ENCODE data around the gene ONECUT3.

The ONECUT3 gene

GRCh38 chr19:1814833-1815604, 61.7 kb downstream of the ONECUT3 start:
- no peak for DNase-seq (ENCODE audit: low spot score)

- DNase-seq (ENCODE audit: low spot score), result no peak
Measured at GRCh38 chr19:1815605-1816529, 62.6 kb downstream of the ONECUT3 start.

GRCh38 chr19:1816530-1817298, 63.4 kb downstream of the ONECUT3 start:
- DNase-seq (ENCODE audit: low spot score), result no peak

- no peak for DNase-seq (ENCODE audit: low spot score)
Measured at GRCh38 chr19:1817553-1818179, 64.4 kb downstream of the ONECUT3 start.

GRCh38 chr19:1818549-1819195, 65.4 kb downstream of the ONECUT3 start:
- DNase-seq (ENCODE audit: low spot score), result no peak

DNA sequence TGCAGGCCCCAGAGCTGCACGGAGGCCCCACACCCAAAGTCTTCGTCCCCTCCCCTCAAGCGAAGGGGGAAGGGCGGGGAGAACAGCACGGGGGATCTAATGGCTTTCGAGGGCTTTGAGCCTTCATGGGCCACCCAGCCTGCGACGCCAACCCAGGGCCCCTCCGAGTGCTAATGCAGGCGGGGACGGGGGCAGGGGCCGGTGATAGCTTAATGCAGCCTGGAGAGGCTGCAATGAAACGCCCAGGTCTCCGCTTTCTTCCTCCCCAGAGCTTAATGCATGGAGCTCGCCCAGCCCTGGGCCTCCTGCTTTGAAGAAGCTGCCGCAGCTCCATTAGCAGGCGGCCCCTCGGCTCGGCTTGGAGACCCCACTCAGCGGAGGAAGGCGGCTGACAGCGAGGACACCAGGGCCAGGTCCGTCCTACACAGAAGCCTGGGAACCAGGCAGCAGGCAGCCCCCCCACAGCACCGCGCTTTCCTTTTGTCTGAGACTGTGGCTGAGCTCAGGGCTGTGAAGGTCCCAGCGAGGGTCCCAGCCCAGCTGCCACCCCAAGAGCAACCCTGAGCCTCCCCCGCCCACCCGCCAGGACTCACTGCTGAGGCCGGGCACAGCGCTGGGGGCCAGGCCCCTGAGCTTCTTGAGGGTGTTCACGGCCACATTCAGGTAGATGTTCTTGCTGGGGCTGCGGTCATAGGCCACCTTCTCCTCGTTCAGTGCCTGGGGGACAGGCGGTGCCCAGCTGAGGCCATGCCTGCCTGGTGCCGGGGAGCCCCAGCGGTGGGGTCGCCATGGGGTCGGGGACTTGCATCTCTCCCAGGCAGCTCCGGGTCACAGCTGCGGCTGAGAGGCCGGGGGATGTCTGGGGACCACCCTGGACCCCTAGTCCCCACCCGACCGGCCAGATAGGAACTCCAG, 66.3 kb downstream of the ONECUT3 start:
- no peak for DNase-seq (ENCODE audit: low spot score)

DNA sequence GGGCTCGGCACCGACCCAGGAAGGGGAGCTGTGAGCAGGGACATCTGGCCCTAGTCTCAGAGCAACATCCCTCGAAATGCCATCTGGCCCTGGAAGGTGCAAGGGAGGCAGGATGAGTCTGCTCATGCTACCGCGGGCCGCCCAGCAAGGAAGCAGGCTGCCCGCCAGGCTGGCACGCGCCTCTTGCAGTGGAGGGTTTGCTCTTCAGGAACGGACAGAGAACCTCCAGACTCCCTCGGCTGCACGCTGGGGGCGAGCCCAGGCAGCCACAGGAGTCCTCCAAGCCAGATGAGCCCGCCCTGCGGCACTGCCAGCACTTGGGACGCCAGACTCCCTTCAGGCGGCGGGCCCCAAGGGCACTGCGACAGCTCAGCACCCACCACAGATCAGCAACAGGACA, 68.9 kb downstream of the ONECUT3 start:
- DNase-seq (ENCODE audit: low spot score), result no peak

- DNase-seq (ENCODE audit: low spot score), result no peak
Measured at GRCh38 chr19:1823020-1823419, 69.7 kb downstream of the ONECUT3 start.

DNA sequence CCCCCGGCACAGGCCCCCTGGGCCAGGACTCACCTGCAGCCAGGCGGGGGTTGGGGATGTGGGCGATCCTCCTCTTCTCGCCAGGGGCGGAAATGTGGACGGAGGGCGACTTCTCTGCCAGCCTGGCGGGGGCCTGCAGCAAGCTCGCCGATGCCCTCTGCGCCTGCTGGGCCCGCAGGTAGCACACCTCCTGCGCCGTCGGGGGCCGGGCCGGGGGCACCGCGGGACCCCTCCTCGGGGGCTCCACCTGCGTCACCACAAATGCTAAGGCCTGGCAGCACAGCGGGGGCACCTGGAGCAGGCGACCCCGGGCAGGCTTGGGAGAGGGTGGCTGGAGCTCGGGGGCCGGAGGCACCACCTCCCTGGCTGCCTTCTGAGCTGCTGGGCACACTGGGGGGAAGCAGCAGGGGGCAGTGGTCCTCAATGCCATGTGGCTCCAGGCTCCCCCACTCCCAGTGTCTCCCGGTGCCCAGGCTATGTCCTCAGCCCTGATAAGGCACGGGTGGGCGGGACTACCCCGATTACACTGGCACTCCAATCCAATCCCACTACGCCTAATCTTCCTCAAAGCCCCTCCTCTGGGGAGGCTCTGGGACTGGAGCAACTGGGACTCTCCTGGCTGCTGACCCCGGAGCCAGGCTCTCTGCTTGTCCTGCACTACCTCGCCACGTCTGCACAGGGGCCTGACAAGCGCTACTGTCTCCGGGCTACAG, 70.4 kb downstream of the ONECUT3 start:
- no peak for DNase-seq (ENCODE audit: low spot score)

GRCh38 chr19:1824252-1824622, 70.9 kb downstream of the ONECUT3 start:
- no peak for DNase-seq (ENCODE audit: low spot score)

- DNase-seq (ENCODE audit: low spot score), result peak; percentile 96
Measured at GRCh38 chr19:1825909-1826556, 72.7 kb downstream of the ONECUT3 start.

DNA sequence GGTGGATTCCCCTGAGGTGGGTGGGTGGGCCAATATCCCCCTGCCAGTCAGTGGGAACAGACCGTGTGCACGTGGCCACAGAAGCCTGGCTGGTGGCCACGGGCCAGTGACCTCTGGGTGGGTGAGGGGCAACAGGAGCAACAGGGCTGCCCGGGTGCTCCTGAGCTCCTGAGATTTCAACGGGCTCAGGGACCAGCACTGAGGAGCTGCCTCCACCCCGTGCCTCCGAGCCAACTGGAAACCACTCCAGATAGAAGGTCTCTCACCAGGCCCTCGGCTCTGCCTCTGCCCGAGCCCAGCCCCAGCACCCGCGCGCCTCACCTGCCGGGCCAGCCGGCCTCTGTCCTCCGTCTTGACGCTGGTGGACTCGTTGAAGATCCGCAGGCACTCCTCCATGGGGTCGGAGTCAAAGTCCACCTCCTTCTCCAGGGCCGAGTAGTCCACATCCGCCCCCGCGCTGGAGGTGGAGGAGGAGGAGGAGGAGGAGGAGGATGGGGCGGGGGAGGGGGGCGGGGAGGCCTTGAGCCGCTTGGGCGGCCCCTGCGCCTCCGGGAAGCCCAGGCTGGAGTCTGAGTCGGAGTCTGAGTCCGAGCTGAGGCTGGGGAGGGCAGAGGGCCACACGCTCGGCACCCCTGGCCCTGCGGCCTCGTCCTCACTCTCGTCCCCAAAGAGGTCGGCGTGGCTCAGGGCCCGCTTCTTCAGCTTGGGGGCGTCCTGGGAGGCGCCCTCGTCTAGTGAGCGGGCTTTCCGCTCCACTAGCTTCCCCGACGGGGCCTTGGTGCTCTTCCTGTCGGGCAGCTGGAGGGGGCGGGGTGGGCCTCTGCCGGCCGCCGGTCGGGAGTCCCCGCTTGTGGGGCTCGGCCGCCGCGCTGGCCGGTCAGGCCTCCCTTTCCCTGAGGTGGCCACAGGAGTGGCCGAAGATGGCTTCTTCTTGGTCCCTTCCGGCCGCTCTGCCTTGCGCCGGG, 73.5 kb downstream of the ONECUT3 start:
- no peak for DNase-seq (ENCODE audit: low spot score)

- DNase-seq (ENCODE audit: low spot score), result no peak
Measured at GRCh38 chr19:1827566-1828278, 74.4 kb downstream of the ONECUT3 start.

DNA sequence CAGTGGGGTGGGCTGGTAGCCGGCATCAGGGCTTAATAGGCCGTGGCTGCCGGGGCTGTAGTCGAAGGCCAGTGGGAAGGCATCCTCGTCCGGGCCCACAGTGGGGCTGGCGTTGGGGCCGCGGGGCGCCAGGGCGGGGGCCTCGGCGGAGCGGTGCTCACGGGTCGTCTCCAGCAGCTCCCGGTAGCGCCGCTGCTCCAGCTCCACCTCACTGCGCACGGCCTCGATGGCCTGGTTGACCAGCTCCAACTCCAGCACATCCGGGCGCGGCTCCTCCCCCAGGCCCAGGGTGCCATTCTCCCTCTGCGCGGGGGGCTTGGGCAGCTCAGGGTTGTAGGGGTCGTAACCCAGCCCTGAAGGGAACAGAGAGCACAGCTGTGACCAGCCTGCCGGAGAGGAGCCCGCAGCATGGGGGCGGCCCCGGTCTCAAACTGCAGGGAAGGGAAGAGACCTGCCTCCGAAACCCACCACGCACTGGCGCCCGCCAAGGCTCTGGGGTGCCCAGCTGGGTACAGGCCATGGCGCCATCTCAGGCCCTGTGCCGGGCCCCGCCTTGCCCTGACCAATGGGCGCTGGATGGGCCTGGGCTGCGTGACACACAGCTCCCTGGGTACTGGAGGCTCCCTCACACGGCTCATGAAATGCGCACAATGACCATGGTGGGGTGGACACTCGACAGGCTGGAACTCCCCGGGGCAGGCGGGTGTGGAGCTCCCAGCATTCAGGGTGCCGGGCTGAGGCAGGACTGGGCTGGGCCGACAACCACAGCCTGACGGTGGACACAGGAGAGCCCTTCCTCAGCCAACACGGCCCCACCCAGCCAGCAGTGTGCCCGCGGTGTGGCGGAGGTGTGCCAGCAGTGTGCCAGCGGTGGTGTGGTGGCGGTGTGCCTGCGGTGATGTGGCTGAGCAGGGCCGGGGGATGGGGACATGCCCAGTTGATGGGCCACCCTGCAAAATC, 75.3 kb downstream of the ONECUT3 start:
- DNase-seq (ENCODE audit: low spot score), result no peak

DNA sequence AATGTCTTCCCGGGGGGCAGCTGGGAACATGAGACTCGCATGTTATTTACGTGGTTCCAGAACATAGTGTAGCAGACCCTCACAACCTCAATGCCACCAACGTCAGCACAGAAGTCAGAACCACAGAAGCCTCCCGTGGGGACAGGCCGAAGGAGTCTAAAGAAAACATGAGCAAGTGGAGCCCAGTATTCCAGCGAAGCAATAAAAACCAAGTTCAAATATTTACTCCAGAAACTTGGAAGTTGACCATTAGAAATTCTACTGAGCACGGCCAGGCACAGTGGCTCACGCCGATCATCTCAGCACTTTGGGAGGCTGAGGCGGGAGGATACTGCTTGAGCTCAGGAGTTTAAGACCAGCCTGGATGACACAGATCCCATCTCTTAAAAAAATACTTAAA, 76.7 kb downstream of the ONECUT3 start:
- no peak for DNase-seq (ENCODE audit: low spot score)

GRCh38 chr19:1830568-1830967, 77.3 kb downstream of the ONECUT3 start:
- DNase-seq (ENCODE audit: low spot score), result no peak

Data from HuH-7 (cell line).